SK-N-SH treated with all-trans-retinoic acid at 6 μM for 48 hours (cell line): ENCODE measurements around the gene SMARCA4.

Experiments
- ARNTL ChIP-seq: fragments of 450-650 bp; formaldehyde crosslinking; IDR thresholded peaks from 2 replicates; pipeline ENCODE4 v1.5.0; 2020; ENCODE audit warnings: low read depth, mild to moderate bottlenecking, moderate library complexity, borderline replicate concordance
- CSDC2 ChIP-seq: fragments of 250-450 bp; sonication (Bioruptor Pico); IDR thresholded peaks from 2 replicates; pipeline ENCODE4 v1.5.0; 2020; ENCODE audit warnings: mild to moderate bottlenecking, moderate library complexity
- GLIS3 ChIP-seq: fragments of 250-450 bp; sonication (Bioruptor Pico); IDR thresholded peaks from 2 replicates; pipeline ENCODE4 v1.5.0; 2020; ENCODE audit warnings: mild to moderate bottlenecking, moderate library complexity
- ISL1 ChIP-seq: fragments of 250-450 bp; sonication (Bioruptor Pico); IDR thresholded peaks from 2 replicates; pipeline ENCODE4 v2.1.2; 2022; ENCODE audit warnings: mild to moderate bottlenecking, moderate library complexity
- RARB ChIP-seq: fragments of 250-450 bp; sonication (Bioruptor Pico); IDR thresholded peaks from 2 replicates; pipeline ENCODE4 v1.8.0; 2021; ENCODE audit warnings: mild to moderate bottlenecking, moderate library complexity
- TOX ChIP-seq: fragments of 250-450 bp; sonication (Bioruptor Pico); IDR thresholded peaks from 2 replicates; pipeline ENCODE4 v1.8.0; 2021; ENCODE audit warnings: mild to moderate bottlenecking, moderate library complexity, borderline replicate concordance
- ZC3H10 ChIP-seq: fragments of 250-450 bp; sonication (Bioruptor Pico); IDR thresholded peaks from 2 replicates; pipeline ENCODE4 v1.5.1; 2021; ENCODE audit warnings: mild to moderate bottlenecking, moderate library complexity
- ZFP3 ChIP-seq: fragments of 250-450 bp; sonication (Bioruptor Pico); IDR thresholded peaks from 2 replicates; pipeline ENCODE4 v1.5.0; 2020; ENCODE audit warnings: mild to moderate bottlenecking, moderate library complexity
- ZFP30 ChIP-seq: fragments of 450-650 bp; formaldehyde crosslinking; IDR thresholded peaks from 2 replicates; pipeline ENCODE4 v1.5.0; 2022; ENCODE audit warnings: mild to moderate bottlenecking, moderate library complexity
- ZNF565 ChIP-seq: fragments of 450-650 bp; formaldehyde crosslinking; conservative IDR thresholded peaks from 2 replicates; pipeline ENCODE4 v1.5.0; 2020; ENCODE audit warnings: low read depth, mild to moderate bottlenecking, moderate library complexity
- TF ChIP-seq, protein P1 (sequence below): fragments of 250-450 bp; sonication (Bioruptor Pico); IDR thresholded peaks from 2 replicates; pipeline ENCODE4 v1.8.0; 2020; ENCODE audit warnings: mild to moderate bottlenecking, moderate library complexity, borderline replicate concordance

DNA sequence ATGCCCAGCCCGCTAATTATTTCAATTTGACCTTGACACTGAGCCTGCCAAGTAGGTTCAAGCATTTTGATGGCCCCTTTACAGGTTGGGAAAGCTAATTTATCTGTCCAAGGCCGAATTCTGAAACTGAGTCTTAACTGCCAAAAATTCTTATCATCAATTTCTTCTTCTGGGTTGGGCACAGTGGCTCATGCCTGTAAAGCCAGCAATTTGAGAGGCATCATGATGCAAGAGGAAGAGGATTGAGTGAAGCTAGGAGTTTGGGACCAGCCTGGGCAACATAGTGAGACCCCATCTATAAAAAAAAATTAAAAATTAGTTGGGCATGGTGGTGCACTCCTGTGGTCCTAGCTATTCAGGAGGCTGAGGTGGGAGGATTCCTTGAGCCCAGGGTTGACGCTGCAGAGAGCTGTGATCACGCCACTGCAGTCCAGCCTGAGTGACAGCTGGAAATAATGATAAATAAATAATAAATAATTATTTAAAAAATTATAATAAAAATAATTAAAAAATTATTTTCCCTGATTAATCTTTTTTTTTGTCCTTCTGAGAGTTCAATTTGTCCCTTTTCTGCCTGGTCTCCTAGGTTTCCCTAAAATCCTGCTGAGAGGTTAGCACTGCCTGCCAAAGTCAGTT, 127.2 kb downstream of the SMARCA4 start:
- TF ChIP-seq, protein P1, sequence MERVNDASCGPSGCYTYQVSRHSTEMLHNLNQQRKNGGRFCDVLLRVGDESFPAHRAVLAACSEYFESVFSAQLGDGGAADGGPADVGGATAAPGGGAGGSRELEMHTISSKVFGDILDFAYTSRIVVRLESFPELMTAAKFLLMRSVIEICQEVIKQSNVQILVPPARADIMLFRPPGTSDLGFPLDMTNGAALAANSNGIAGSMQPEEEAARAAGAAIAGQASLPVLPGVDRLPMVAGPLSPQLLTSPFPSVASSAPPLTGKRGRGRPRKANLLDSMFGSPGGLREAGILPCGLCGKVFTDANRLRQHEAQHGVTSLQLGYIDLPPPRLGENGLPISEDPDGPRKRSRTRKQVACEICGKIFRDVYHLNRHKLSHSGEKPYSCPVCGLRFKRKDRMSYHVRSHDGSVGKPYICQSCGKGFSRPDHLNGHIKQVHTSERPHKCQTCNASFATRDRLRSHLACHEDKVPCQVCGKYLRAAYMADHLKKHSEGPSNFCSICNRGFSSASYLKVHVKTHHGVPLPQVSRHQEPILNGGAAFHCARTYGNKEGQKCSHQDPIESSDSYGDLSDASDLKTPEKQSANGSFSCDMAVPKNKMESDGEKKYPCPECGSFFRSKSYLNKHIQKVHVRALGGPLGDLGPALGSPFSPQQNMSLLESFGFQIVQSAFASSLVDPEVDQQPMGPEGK (CRISPR knock-in tag): no peak
- no peak for TF ChIP-seq ZNF565
- no peak for TF ChIP-seq ZFP3 (CRISPR knock-in tag)
- TF ChIP-seq ZFP30 (CRISPR knock-in tag): no peak
- TF ChIP-seq ZC3H10 (CRISPR knock-in tag): no peak
- no peak for TF ChIP-seq ARNTL (CRISPR knock-in tag)
- no peak for TF ChIP-seq CSDC2 (CRISPR knock-in tag)
- TF ChIP-seq RARB (CRISPR knock-in tag): no peak
- TF ChIP-seq ISL1 (CRISPR knock-in tag): no peak
- TF ChIP-seq GLIS3: no peak
- no peak for TF ChIP-seq TOX
